Endothelial cell (in vitro differentiated cells): ENCODE measurements around the gene EXOC1. TPM values are rescaled to one million over a fixed set of nuclear protein-coding genes. Genes with fewer than 3 reads are reported as not detected.

ENCODE experiments used
- DNase-seq: peaks from one replicate; pipeline ENCODE4 v3.0.0; 2021; ENCODE audit warnings: low spot score
- H3K27ac Mint-ChIP-seq: one replicate; pipeline ENCODE4 v1.8.0; 2021; ENCODE audit warnings: mixed read lengths, inconsistent platforms; ENCODE audit not compliant: unreplicated experiment
- H3K27me3 Mint-ChIP-seq: one replicate; pipeline ENCODE4 v1.8.0; 2021; ENCODE audit warnings: mild to moderate bottlenecking, moderate library complexity, mixed read lengths, inconsistent platforms; ENCODE audit not compliant: unreplicated experiment
- H3K36me3 Mint-ChIP-seq: one replicate; pipeline ENCODE4 v1.8.0; 2021; ENCODE audit warnings: mild to moderate bottlenecking, low read depth, mixed read lengths, inconsistent platforms; ENCODE audit not compliant: unreplicated experiment
- H3K4me1 Mint-ChIP-seq: one replicate; pipeline ENCODE4 v1.8.0; 2021; ENCODE audit warnings: mild to moderate bottlenecking, mixed read lengths, inconsistent platforms; ENCODE audit not compliant: unreplicated experiment
- H3K4me3 Mint-ChIP-seq: one replicate; pipeline ENCODE4 v1.8.0; 2021; ENCODE audit warnings: mild to moderate bottlenecking, mixed read lengths, inconsistent platforms; ENCODE audit not compliant: unreplicated experiment
- H3K9me3 Mint-ChIP-seq: one replicate; pipeline ENCODE4 v1.8.0; 2021; ENCODE audit warnings: mixed read lengths, inconsistent platforms; ENCODE audit not compliant: unreplicated experiment
- CTCF ChIP-seq: fragments of 200-600 bp; sonication (generic); IDR thresholded peaks from one replicate; pipeline ENCODE4 v1.5.0; 2021; ENCODE audit warnings: antibody characterized with exemption; ENCODE audit not compliant: unreplicated experiment
- total RNA-seq: library from RNA; stranded (reverse); fragmentation: NEBNext Ultra II Directional; extraction: Animal tissue kit (Norgen Biotek cat#: 25700); gene quantifications from one replicate; pipeline ENCODE4 v1.2.1, GENCODE V29; 2021; ENCODE audit not compliant: unreplicated experiment

The EXOC1 gene
- total RNA-seq, 1 donor from 2014 or later, result 38.7 TPM

GRCh38 chr4:55826986-55827385 lies 26.5 kb upstream of the EXOC1 start:
- Mint-ChIP-seq H3K4me1 (no peaks in the 10 kb centered on the region), H3K27me3 (peaks cover 5% of the 10 kb centered on the region), H3K27ac (no peak overlapping the region), H3K4me3 (no peak overlapping the region), H3K36me3 (no peaks in the 10 kb centered on the region), H3K9me3 (no peaks in the 10 kb centered on the region)
- no peak for TF ChIP-seq CTCF
- DNase-seq, result no peak

GRCh38 chr4:55827582-55827981 lies 25.9 kb upstream of the EXOC1 start:
- Mint-ChIP-seq H3K36me3 (no peaks in the 10 kb centered on the region), H3K27ac (no peak overlapping the region), H3K9me3 (no peaks in the 10 kb centered on the region), H3K4me3 (no peak overlapping the region), H3K4me1 (no peaks in the 10 kb centered on the region), H3K27me3 (peaks cover 2% of the 10 kb centered on the region)
- TF ChIP-seq CTCF, result no peak
- DNase-seq, result no peak

- Mint-ChIP-seq H3K4me1 (no peaks in the 10 kb centered on the region), H3K27me3 (peaks cover 2% of the 10 kb centered on the region), H3K36me3 (no peaks in the 10 kb centered on the region), H3K9me3 (no peaks in the 10 kb centered on the region), H3K4me3 (no peak overlapping the region), H3K27ac (no peak overlapping the region)
- no peak for DNase-seq
- no peak for TF ChIP-seq CTCF
Observed at GRCh38 chr4:55830048-55830447, 23.4 kb upstream of the EXOC1 start.

GRCh38 chr4:55830716-55831115 lies 22.7 kb upstream of the EXOC1 start:
- Mint-ChIP-seq H3K27me3 (peaks cover 2% of the 10 kb centered on the region), H3K4me3 (no peak overlapping the region), H3K4me1 (no peaks in the 10 kb centered on the region), H3K9me3 (no peaks in the 10 kb centered on the region), H3K27ac (no peak overlapping the region), H3K36me3 (no peaks in the 10 kb centered on the region)
- no peak for DNase-seq
- TF ChIP-seq CTCF, result no peak

- H3K27me3 Mint-ChIP-seq, result peaks cover 4% of the 10 kb centered on the region
- H3K27ac Mint-ChIP-seq, result no peak overlapping the region
- H3K4me1 Mint-ChIP-seq, result no peaks in the 10 kb centered on the region
- H3K4me3 Mint-ChIP-seq, result no peak overlapping the region
- TF ChIP-seq CTCF, result no peak
- no peak for DNase-seq
- H3K36me3 Mint-ChIP-seq, result no peaks in the 10 kb centered on the region
- H3K9me3 Mint-ChIP-seq, result no peaks in the 10 kb centered on the region
Observed at GRCh38 chr4:55834086-55834795, 19.2 kb upstream of the EXOC1 start.
